Activated CD4-positive, alpha-beta T cell treated with anti-CD3 and anti-CD28 coated beads, Interleukin-2, amount 50 U/mL, for 48 hours (primary cell): ENCODE data around the gene KLRB1.

Source experiments
- DNase-seq, 2 experiments: peaks; one replicate each; pipeline ENCODE4 v3.0.0-alpha.2; 2020

KLRB1 gene

GRCh38 chr12:9607716-9608115, at the start of gene KLRB1:
Gene KLRB1 (minus strand): TSS chr12:9607916. CDS start chr12:9607839, 77 bp downstream.
- DNase-seq, result no peak

- peak; percentile 65 to 74 for DNase-seq
Measured at GRCh38 chr12:9651265-9651729, 43.6 kb upstream of the KLRB1 start.

GRCh38 chr12:9650151-9650576, 42.4 kb upstream of the KLRB1 start:
- DNase-seq, result no peak

- peak in 1 of 2 experiments; percentile 54 for DNase-seq
Measured at GRCh38 chr12:9649532-9649940, 41.8 kb upstream of the KLRB1 start.

GRCh38 chr12:9648701-9649531, 41.2 kb upstream of the KLRB1 start:
- DNase-seq, result no peak

GRCh38 chr12:9647825-9648700, 40.3 kb upstream of the KLRB1 start:
- DNase-seq, result peak; percentile 93 to 94

- no peak for DNase-seq
Measured at GRCh38 chr12:9646794-9647781, 39.4 kb upstream of the KLRB1 start.

- DNase-seq, result peak in 1 of 2 experiments; percentile 53
Measured at GRCh38 chr12:9644985-9645551, 37.4 kb upstream of the KLRB1 start.

GRCh38 chr12:9643266-9643660, 35.5 kb upstream of the KLRB1 start:
- no peak for DNase-seq

- no peak for DNase-seq
Measured at GRCh38 chr12:9642606-9643265, 35.0 kb upstream of the KLRB1 start.

- DNase-seq, result no peak
Measured at GRCh38 chr12:9640024-9640423, 32.3 kb upstream of the KLRB1 start.

- no peak for DNase-seq
Measured at GRCh38 chr12:9636851-9637206, 29.1 kb upstream of the KLRB1 start.

- DNase-seq, result no peak
Measured at GRCh38 chr12:9636150-9636850, 28.6 kb upstream of the KLRB1 start.

- DNase-seq, result no peak
Measured at GRCh38 chr12:9634969-9635754, 27.4 kb upstream of the KLRB1 start.

GRCh38 chr12:9634177-9634803, 26.6 kb upstream of the KLRB1 start:
- peak; percentile 82 to 86 for DNase-seq

GRCh38 chr12:9632766-9633165, 25.1 kb upstream of the KLRB1 start:
- no peak for DNase-seq

- DNase-seq, result no peak
Measured at GRCh38 chr12:9626821-9627220, 19.1 kb upstream of the KLRB1 start.

- no peak for DNase-seq
Measured at GRCh38 chr12:9626291-9626690, 18.6 kb upstream of the KLRB1 start.

GRCh38 chr12:9625019-9625418, 17.3 kb upstream of the KLRB1 start:
- DNase-seq, result no peak
